Epithelial cell of esophagus (primary cell): Measurements from ENCODE around the gene APC.
"Not testable (repeated sequence)": the region's sequence is repeated elsewhere in the genome, so short reads cannot be mapped to it uniquely, and the experiment has no call there.

Source experiments
- DNase-seq: peaks from one replicate; pipeline ENCODE4 v3.0.0; 2010; ENCODE audit warnings: low read depth
- H3K4me3 ChIP-seq: 2 replicates; pipeline ENCODE4 v1.5.1; 2011; ENCODE audit warnings: mild to moderate bottlenecking, low read length, control low read depth
- TF ChIP-seq, protein P1 (sequence below): IDR thresholded peaks from 2 replicates; pipeline ENCODE4 v1.5.1; 2011; ENCODE audit warnings: low read depth, mild to moderate bottlenecking, low read length, control low read depth, inconsistent platforms; ENCODE audit not compliant: insufficient read depth; ENCODE audit errors: missing control alignments

Gene APC

GRCh38 chr5:112713206-112713605, 24.5 kb upstream of the APC start:
- TF ChIP-seq, protein P1, sequence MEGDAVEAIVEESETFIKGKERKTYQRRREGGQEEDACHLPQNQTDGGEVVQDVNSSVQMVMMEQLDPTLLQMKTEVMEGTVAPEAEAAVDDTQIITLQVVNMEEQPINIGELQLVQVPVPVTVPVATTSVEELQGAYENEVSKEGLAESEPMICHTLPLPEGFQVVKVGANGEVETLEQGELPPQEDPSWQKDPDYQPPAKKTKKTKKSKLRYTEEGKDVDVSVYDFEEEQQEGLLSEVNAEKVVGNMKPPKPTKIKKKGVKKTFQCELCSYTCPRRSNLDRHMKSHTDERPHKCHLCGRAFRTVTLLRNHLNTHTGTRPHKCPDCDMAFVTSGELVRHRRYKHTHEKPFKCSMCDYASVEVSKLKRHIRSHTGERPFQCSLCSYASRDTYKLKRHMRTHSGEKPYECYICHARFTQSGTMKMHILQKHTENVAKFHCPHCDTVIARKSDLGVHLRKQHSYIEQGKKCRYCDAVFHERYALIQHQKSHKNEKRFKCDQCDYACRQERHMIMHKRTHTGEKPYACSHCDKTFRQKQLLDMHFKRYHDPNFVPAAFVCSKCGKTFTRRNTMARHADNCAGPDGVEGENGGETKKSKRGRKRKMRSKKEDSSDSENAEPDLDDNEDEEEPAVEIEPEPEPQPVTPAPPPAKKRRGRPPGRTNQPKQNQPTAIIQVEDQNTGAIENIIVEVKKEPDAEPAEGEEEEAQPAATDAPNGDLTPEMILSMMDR, result no peak
- DNase-seq, result no peak
- no peak overlapping the region for H3K4me3 ChIP-seq

DNA sequence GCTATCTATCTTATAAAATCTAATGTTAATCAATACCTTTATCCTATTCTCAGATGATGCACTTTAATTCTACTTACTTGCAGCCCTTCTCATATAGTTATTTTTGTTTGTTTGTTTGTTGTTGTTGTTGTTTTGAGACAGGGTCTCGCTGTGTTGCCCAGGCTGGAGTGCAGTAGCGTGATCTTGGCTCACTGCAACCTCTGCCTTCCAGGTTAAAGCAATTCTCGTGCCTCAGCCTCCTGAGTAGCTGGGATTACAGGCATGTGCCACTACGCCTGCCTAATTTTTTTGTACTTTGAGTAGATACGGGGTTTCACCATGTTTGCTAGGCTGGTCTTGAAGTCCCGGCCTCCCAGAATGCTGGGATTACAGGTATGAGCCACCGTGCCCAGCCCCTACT, 20.8 kb upstream of the APC start:
- DNase-seq, H3K4me3 ChIP-seq: not testable (repeated sequence)

GRCh38 chr5:112717506-112718082, 20.1 kb upstream of the APC start:
- TF ChIP-seq, protein P1, result no peak
- no peak for DNase-seq
- no peak overlapping the region for H3K4me3 ChIP-seq

DNA sequence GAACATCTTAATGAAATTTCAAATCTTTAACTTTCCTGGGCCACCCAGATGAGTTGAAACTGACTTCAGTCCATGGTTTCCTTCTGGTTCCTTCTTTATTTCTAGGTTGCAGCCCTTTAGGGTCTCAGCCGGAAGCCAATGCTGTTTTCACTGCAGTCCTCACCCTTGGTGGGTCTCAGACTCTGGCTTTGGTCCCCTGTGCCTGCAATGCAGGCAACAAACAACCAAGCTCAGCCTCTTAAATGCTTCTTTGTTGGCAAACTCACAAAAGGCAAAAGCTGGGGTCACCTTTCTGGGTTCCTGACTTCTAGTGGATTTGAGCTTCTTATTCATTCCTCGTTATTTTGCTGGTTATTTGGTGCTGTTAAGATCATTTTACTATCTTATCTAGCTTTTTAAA, 19.3 kb upstream of the APC start:
- no peak overlapping the region for H3K4me3 ChIP-seq
- TF ChIP-seq, protein P1, result no peak
- no peak for DNase-seq

- no peak overlapping the region for H3K4me3 ChIP-seq
- no peak for DNase-seq
- TF ChIP-seq, protein P1, result no peak
Observed at GRCh38 chr5:112720576-112720975, 17.1 kb upstream of the APC start.

DNA sequence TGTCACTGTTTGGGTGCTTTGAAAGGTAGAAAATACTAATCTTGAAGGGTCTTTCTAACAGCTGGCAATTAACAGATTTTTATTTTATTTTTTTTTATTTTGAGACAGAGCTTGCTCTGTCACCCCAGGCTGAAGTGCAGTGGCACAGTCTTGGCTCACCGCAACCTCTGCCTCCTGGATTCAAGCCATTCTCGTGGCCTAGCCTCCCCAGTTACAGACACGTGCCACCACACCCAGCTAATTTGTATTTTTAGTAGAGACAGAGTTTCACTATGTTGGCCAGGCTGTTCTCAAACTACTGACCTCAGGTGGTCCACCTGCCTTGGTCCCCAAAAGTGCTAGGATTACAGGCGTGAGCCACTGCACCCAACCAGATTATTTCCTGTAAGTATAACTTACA, 12.8 kb upstream of the APC start:
- TF ChIP-seq, protein P1, result no peak
- DNase-seq, result no peak
- H3K4me3 ChIP-seq, result no peak overlapping the region

DNA sequence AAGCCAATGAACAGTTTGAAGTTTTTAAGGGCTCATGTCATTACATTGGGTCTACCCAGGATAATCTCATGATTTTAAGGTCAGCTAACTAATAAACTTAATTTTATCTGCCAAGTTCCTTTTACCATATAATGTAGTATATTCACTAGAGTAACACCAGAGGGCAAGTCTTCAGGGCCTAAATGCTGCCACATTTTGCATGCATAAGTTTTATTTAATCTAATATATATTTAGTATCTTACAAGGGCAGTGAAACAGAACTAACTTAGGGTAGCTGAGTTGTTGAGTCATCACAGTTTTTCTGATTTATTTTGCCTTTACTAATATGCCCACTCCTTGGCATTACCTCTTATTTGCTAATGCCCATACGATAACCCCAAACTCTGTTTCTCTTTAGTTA, 8.1 kb upstream of the APC start:
- TF ChIP-seq, protein P1, result no peak
- H3K4me3 ChIP-seq, result no peak overlapping the region
- DNase-seq, result no peak
